Endothelial cell of hepatic sinusoid (primary cell): ENCODE results near the gene KLF11.
"Not testable (repeated sequence)": the region's sequence is repeated elsewhere in the genome, so short reads cannot be mapped to it uniquely, and the experiment has no call there.

Source experiments
- in situ Hi-C: cut with HindIII; loops from 2 replicates; pipeline ENCODE4 v1.10.0; 2017; ENCODE audit warnings: low sequenced_read_pairs

The KLF11 gene

GRCh38 chr2:10009271-10009810 is 34.0 kb upstream of the KLF11 start:
- in situ Hi-C loops = no loop called here

- in situ Hi-C loops = no loop called here
Measured at GRCh38 chr2:10009811-10010781, 33.3 kb upstream of the KLF11 start.

GRCh38 chr2:10010861-10011605 is 32.3 kb upstream of the KLF11 start:
- in situ Hi-C loops = not testable (repeated sequence)

- in situ Hi-C loops = not testable (repeated sequence)
Measured at GRCh38 chr2:10011606-10012325, 31.6 kb upstream of the KLF11 start.

GRCh38 chr2:10012366-10012962 is 30.9 kb upstream of the KLF11 start:
- in situ Hi-C loops = not testable (repeated sequence)

GRCh38 chr2:10012963-10013461 is 30.3 kb upstream of the KLF11 start:
- in situ Hi-C loops = no loop called here

GRCh38 chr2:10013651-10014417 is 29.5 kb upstream of the KLF11 start:
- in situ Hi-C loops = not testable (repeated sequence)

- in situ Hi-C loops = no loop called here
Measured at GRCh38 chr2:10014418-10015190, 28.7 kb upstream of the KLF11 start.

- in situ Hi-C loops = not testable (repeated sequence)
Measured at GRCh38 chr2:10015376-10015989, 27.9 kb upstream of the KLF11 start.

- in situ Hi-C loops = no loop called here
Measured at GRCh38 chr2:10016001-10016801, 27.1 kb upstream of the KLF11 start.

GRCh38 chr2:10016802-10017258 is 26.5 kb upstream of the KLF11 start:
- in situ Hi-C loops = no loop called here

- in situ Hi-C loops = no loop called here
Measured at GRCh38 chr2:10017313-10017941, 25.9 kb upstream of the KLF11 start.

GRCh38 chr2:10019174-10019573 is 24.2 kb upstream of the KLF11 start:
- in situ Hi-C loops = no loop called here

GRCh38 chr2:10019602-10020400 is 23.5 kb upstream of the KLF11 start:
- in situ Hi-C loops = no loop called here

GRCh38 chr2:10022041-10022421 is 21.3 kb upstream of the KLF11 start:
- in situ Hi-C loops = no loop called here

GRCh38 chr2:10022445-10022844 is 20.9 kb upstream of the KLF11 start:
- in situ Hi-C loops = no loop called here
